Skeletal muscle satellite cell (primary cell): Measurements from ENCODE around the gene OGA.
A peak's percentile ranks its signal among the peaks of the same experiment; 100 is the strongest.

Experiments
- H3K27me3 ChIP-seq: 2 replicates; pipeline ENCODE4 v1.7.0; 2013; ENCODE audit warnings: low read length; ENCODE audit not compliant: control insufficient read depth, insufficient read depth
- H3K36me3 ChIP-seq: 2 replicates; pipeline ENCODE4 v1.7.0; 2013; ENCODE audit warnings: mild to moderate bottlenecking, control low read depth, low read length; ENCODE audit not compliant: insufficient read depth
- H3K4me1 ChIP-seq: 2 replicates; pipeline ENCODE4 v1.7.0; 2013; ENCODE audit warnings: low read length; ENCODE audit not compliant: control insufficient read depth, insufficient read depth
- H3K4me2 ChIP-seq: 2 replicates; pipeline ENCODE4 v1.7.0; 2013; ENCODE audit warnings: mild to moderate bottlenecking, low read length
- H3K4me3 ChIP-seq: 2 replicates; pipeline ENCODE4 v1.7.0; 2013; ENCODE audit warnings: low read length
- H3K9ac ChIP-seq: 2 replicates; pipeline ENCODE4 v1.7.0; 2013; ENCODE audit warnings: mild to moderate bottlenecking, low read depth, low read length, moderate library complexity
- H3K9me3 ChIP-seq: replicated peaks from 2 replicates; pipeline ENCODE4 v1.7.0; 2013; ENCODE audit warnings: mild to moderate bottlenecking, control low read depth, low read length

The OGA gene

DNA sequence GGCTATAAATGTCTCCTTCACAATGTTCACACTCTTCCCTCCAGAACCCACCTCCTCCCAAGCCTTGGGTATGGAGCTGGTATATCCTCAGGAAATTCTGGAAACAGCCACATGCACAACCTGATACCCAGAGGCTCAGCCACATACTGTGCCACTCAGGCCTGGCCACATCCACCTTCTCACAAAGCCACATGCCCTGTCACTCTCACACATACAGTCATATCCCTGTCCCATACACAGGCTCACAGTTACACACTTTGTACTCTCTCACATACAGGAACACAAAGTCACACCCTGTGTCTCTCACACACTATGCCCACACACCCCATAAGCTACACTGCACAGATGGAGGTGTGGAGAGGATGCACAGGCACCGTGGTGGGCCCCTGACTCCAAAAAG, 15.2 kb upstream of the OGA start:
- Histone ChIP-seq H3K9ac (no peak overlapping the region), H3K4me1 (peaks cover 17% of the 10 kb centered on the region), H3K27me3 (no peaks in the 10 kb centered on the region), H3K36me3 (no peaks in the 10 kb centered on the region), H3K4me3 (no peak overlapping the region), H3K4me2 (no peak overlapping the region), H3K9me3 (no peaks in the 10 kb centered on the region)

GRCh38 chr10:101832325-101832771, 14.1 kb upstream of the OGA start:
- no peaks in the 10 kb centered on the region for H3K36me3 ChIP-seq
- peaks cover 17% of the 10 kb centered on the region for H3K4me1 ChIP-seq
- H3K9ac ChIP-seq: no peak overlapping the region
- H3K9me3 ChIP-seq: no peaks in the 10 kb centered on the region
- H3K4me3 ChIP-seq: no peak overlapping the region
- no peaks in the 10 kb centered on the region for H3K27me3 ChIP-seq
- H3K4me2 ChIP-seq: no peak overlapping the region

GRCh38 chr10:101831169-101831811, 13.0 kb upstream of the OGA start:
- no peaks in the 10 kb centered on the region for H3K27me3 ChIP-seq
- H3K4me2 ChIP-seq: peak overlapping the region; percentile 96
- peak overlapping the region; percentile 74 for H3K4me3 ChIP-seq
- H3K4me1 ChIP-seq: peaks cover 17% of the 10 kb centered on the region
- no peaks in the 10 kb centered on the region for H3K9me3 ChIP-seq
- no peaks in the 10 kb centered on the region for H3K36me3 ChIP-seq
- H3K9ac ChIP-seq: peak overlapping the region; percentile 52

DNA sequence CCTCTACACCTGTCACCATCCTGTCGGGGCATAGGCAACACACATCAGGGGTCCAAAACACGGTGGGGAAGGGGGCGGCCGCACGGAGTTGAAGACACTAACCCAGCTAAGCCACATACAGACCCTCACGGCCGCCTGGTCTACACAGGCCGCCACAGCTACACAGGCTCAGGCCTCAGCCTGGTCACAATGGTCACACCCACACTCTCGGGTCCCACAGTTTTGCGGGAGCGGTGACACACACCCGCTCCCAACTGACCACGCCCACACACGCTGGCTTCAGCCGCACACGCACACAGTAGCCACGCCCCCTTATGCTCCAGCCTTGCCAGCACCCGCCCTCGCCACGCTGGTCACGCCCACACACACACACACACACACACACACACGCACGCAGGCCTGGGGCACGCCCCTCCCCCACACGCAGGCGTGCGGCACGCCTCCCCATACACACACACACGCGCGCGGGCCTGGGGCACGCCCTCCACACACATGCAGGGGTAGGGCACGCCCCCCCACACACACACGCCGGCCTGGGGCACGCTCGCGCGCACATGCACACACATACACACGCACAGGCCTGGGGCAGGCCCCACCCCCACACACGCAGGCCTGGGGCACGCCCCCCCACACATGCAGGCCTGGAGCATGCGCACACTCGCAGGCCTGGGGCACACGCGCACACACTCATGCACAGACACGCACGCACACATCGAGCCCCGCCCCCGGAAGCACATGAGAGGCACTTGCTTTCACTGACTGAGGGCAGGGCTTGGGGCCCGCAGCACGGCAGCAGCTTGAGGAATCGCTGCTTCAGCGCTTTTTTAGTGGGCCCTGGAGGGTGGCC, 12.3 kb upstream of the OGA start:
- Histone ChIP-seq H3K4me3 (peak overlapping the region; percentile 74), H3K9ac (peak overlapping the region; percentile 52), H3K9me3 (no peaks in the 10 kb centered on the region), H3K4me1 (peaks cover 17% of the 10 kb centered on the region), H3K27me3 (no peaks in the 10 kb centered on the region), H3K36me3 (no peaks in the 10 kb centered on the region), H3K4me2 (peak overlapping the region; percentile 96)

- H3K36me3 ChIP-seq: no peaks in the 10 kb centered on the region
- peak overlapping the region; percentile 74 for H3K4me3 ChIP-seq
- H3K4me1 ChIP-seq: peaks cover 17% of the 10 kb centered on the region
- H3K4me2 ChIP-seq: peak overlapping the region; percentile 96
- H3K9me3 ChIP-seq: no peaks in the 10 kb centered on the region
- peak overlapping the region; percentile 15 for H3K9ac ChIP-seq
- no peaks in the 10 kb centered on the region for H3K27me3 ChIP-seq
Observed at GRCh38 chr10:101829561-101830315, 11.5 kb upstream of the OGA start.

GRCh38 chr10:101828766-101829551, 10.7 kb upstream of the OGA start:
- H3K9ac ChIP-seq: no peak overlapping the region
- H3K27me3 ChIP-seq: no peaks in the 10 kb centered on the region
- peak overlapping the region; percentile 59 for H3K4me2 ChIP-seq
- peaks cover 17% of the 10 kb centered on the region for H3K4me1 ChIP-seq
- no peaks in the 10 kb centered on the region for H3K36me3 ChIP-seq
- H3K9me3 ChIP-seq: no peaks in the 10 kb centered on the region
- H3K4me3 ChIP-seq: no peak overlapping the region

DNA sequence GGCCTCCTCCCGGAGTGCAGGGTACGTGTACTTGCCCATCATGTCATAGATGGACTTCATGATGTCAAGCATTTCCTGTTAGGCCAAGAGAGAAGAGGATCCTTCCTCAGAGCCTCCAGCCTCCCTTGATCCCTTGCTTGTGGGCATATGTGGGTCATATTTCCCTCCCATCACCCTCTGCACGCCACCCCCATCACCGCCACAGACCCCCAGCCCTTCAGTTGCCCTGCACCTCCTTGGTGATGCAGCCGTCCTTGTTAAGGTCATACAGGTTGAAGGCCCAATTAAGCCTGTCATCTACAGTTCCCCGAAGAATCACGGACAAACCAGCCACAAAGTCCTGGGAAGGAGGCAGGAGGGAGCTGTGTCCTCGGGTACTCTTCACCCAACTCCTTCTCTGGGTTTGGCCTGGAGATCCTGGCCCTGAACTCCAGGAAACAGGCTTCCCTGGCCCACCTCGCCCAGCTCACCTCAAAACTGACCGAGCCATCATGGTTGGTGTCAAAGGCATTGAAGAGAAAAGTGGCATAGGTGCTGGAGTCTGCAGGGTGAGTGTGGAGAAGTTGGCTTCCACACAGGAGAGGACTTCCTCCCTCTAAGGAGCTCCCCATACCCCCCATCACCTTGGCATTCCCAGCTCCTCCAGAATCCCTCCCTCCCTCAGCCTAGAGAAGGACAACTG, 9.8 kb upstream of the OGA start:
- H3K4me2 ChIP-seq: no peak overlapping the region
- no peak overlapping the region for H3K4me3 ChIP-seq
- H3K36me3 ChIP-seq: no peaks in the 10 kb centered on the region
- H3K9ac ChIP-seq: no peak overlapping the region
- peaks cover 17% of the 10 kb centered on the region for H3K4me1 ChIP-seq
- no peaks in the 10 kb centered on the region for H3K9me3 ChIP-seq
- no peaks in the 10 kb centered on the region for H3K27me3 ChIP-seq

- no peak overlapping the region for H3K4me2 ChIP-seq
- peaks cover 17% of the 10 kb centered on the region for H3K4me1 ChIP-seq
- H3K27me3 ChIP-seq: no peaks in the 10 kb centered on the region
- no peak overlapping the region for H3K4me3 ChIP-seq
- H3K36me3 ChIP-seq: no peaks in the 10 kb centered on the region
- no peaks in the 10 kb centered on the region for H3K9me3 ChIP-seq
- H3K9ac ChIP-seq: no peak overlapping the region
Observed at GRCh38 chr10:101826852-101827434, 8.7 kb upstream of the OGA start.

- Histone ChIP-seq H3K4me2 (no peak overlapping the region), H3K9me3 (no peaks in the 10 kb centered on the region), H3K9ac (no peak overlapping the region), H3K4me3 (no peak overlapping the region), H3K4me1 (peaks cover under 1% of the 10 kb centered on the region), H3K36me3 (no peaks in the 10 kb centered on the region), H3K27me3 (no peaks in the 10 kb centered on the region)
Observed at GRCh38 chr10:101824736-101825135, 6.5 kb upstream of the OGA start.

DNA sequence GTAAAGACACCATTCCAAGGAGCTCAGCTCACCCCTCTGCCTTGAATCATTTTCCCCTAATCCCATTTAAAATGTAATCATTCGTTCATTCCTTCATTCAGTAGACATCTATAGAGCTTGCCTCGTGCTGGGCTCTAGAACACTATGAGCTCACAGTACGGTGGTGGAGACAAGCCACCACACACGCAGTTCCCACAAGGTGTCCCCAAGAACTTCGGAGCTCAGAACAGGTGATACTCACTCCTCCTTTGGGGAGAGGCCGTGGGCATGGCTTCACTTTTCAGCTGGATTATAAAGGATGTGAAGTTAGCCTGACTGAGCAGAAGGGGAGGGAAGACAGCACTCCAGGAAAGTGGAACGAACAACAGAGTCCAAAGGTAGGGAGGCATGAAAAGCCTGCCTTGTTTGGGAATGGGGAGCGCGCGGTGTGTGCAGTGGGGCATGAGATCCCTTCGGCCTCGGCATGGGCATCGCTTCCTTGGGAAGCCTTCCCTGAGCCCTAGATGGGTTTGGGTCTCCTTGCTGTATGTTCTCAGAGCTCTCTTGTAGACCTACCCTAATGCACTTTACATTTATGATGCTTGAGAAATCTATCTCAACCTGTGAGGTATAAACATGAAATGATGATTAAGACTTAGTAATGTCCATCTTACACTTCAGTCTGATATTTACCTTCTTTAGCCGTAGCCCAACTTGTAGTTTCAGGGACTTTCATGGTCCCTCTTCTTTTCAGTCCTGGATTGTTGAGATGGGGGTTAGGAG, 809 bp upstream of the OGA start:
- Histone ChIP-seq H3K9me3 (no peaks in the 10 kb centered on the region), H3K36me3 (no peaks in the 10 kb centered on the region), H3K4me2 (peak overlapping the region; percentile 79), H3K4me1 (peaks cover 20% of the 10 kb centered on the region), H3K9ac (peak overlapping the region; percentile 97), H3K4me3 (peak overlapping the region; percentile 62), H3K27me3 (no peaks in the 10 kb centered on the region)
